Measurements from ENCODE around the gene MAP3K2. TPM values are rescaled to one million over a fixed set of nuclear protein-coding genes. Genes with fewer than 3 reads are reported as not detected.

Gene MAP3K2
- 10 to 100 TPM; 65.2 to 69.0 TPM for total RNA-seq

DNA sequence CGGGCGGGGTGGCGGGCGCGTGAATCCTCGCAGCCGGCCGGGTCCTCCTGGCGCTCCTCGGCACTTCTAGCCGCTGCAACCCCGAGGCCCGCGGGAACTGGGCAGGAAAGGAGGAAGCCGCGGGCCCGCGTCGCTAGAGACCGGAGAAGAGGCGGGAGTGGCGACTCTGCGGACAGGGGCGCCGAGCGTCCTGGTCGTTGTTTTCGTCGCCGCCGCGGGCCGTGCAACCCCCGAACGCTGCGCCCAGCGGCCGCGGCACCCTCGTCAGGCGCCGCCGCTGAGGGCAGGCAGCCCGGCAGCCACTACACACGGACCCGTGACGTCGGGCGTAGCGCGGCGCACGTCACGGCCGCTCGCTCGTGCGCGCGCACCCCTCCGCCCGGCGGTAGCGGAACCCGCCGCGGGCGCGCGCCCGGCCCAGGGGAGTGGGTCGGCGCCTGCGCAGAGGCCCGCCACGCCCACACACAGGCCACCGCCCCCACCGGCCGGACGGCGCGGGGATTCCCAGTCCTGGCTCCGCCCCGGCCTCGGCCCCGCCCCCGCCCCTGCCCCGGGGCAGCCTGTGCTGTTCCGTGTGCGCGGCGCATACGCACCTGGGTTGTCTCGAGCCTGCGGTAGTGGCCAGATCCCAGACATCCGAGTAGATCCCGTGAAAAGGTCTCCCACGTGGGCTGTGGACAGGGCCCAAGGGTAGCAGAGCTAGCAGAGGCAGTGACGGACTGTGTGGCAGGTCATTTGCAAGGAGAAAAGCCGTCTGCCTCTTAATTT, at the start of gene MAP3K2:
Gene MAP3K2 (minus strand): TSS at position 321 of the 768 bp plus-strand sequence. CDS start 44,846 bp downstream, outside the sequence.
- peak; percentile 98 for DNase-seq
- Mint-ChIP-seq H3K36me3 (peaks cover 16% of the 10 kb centered on the region), H3K9me3 (no peaks in the 10 kb centered on the region), H3K4me1 (peaks cover 53% of the 10 kb centered on the region), H3K27me3 (no peaks in the 10 kb centered on the region), H3K4me3 (peak within 1 kb of the TSS; percentile 92), H3K27ac (peak within 1 kb of the TSS; percentile 94)
- POLR2A ChIA-PET = interaction anchor here (0.6 to 1.4 kb wide), 4 partner anchors 12 to 315 kb away, joined by 3 to 5 read pairs (median 3); no protein-coding TSS in a partner anchor
- peak; percentile 79 for ATAC-seq (ENCODE audit: low read depth)

GRCh38 chr2:127437056-127437455, 49.3 kb upstream of the MAP3K2 start:
- POLR2A ChIA-PET = no interaction called here
- no peak overlapping the region for H3K4me3 Mint-ChIP-seq
- H3K4me1 Mint-ChIP-seq = no peaks in the 10 kb centered on the region
- peaks cover 4% of the 10 kb centered on the region for H3K27me3 Mint-ChIP-seq
- no peak for DNase-seq
- H3K9me3 Mint-ChIP-seq = peaks cover 4% of the 10 kb centered on the region
- no peak for ATAC-seq (ENCODE audit: low read depth)
- H3K27ac Mint-ChIP-seq = no peak overlapping the region
- H3K36me3 Mint-ChIP-seq = no peaks in the 10 kb centered on the region

DNA sequence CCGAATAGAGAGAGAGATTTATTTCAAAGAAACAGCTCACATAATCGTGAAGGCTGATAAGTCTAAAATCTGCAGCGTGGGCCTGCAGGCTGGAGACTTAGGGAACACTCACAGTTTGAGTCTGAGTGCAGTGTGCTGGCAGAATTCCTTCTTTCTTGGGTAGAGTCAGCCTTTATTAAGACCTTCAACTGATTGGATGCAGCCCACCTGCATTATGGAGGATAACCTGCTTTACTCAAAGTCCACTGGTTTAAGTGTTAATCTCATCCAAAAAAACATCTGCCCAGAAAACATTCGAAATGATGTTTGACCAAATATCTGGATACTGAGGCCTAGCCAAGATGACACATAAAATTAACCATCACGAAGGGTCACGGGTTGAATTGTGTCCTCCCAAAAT, 46.7 kb upstream of the MAP3K2 start:
- peaks cover 2% of the 10 kb centered on the region for H3K27me3 Mint-ChIP-seq
- peaks cover 2% of the 10 kb centered on the region for H3K9me3 Mint-ChIP-seq
- ATAC-seq (ENCODE audit: low read depth) (no peak), DNase-seq (no peak)
- no peaks in the 10 kb centered on the region for H3K4me1 Mint-ChIP-seq
- POLR2A ChIA-PET = no interaction called here
- no peak overlapping the region for H3K27ac Mint-ChIP-seq
- H3K4me3 Mint-ChIP-seq = no peak overlapping the region
- H3K36me3 Mint-ChIP-seq = no peaks in the 10 kb centered on the region

DNA sequence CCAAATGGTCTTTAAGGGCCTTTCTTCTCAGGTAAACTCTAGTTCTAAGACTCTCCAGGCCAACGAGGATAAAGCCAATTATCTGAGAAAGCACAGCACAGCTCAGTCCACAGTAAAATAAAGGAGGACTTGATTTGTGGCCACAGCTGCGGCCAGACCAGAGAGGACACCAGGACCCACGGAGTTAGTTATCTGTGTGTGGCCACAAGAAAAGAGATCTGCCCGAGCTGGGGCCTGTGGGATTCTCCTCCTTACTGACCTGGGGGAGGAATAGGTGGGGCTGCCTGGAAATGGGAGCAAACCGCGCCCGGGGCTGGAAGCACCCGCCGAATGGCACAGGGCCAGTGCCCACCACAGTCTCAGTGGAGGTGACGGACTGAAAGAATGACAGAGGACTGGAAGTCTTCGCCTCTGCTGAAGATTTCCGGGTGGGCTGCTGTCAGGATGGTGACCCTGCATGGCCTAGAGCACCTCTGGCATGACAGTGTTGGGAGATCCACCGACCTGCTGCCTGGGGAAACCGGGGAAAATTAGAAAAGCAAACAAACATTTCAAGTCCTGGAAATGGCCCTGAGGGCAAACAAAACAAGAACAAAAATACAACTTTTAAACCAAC, 43.7 kb upstream of the MAP3K2 start:
- POLR2A ChIA-PET = no interaction called here
- ATAC-seq (ENCODE audit: low read depth) = no peak
- no peaks in the 10 kb centered on the region for H3K9me3 Mint-ChIP-seq
- no peaks in the 10 kb centered on the region for H3K36me3 Mint-ChIP-seq
- no peak overlapping the region for H3K4me3 Mint-ChIP-seq
- no peak for DNase-seq
- no peaks in the 10 kb centered on the region for H3K4me1 Mint-ChIP-seq
- no peak overlapping the region for H3K27ac Mint-ChIP-seq
- H3K27me3 Mint-ChIP-seq = no peaks in the 10 kb centered on the region

GRCh38 chr2:127429844-127430425, 42.2 kb upstream of the MAP3K2 start:
- Mint-ChIP-seq H3K4me3 (no peak overlapping the region), H3K4me1 (no peaks in the 10 kb centered on the region)
- ATAC-seq (ENCODE audit: low read depth) = no peak

GRCh38 chr2:127429291-127429690, 41.5 kb upstream of the MAP3K2 start:
- no peak for DNase-seq
- Mint-ChIP-seq H3K27me3 (peaks cover 6% of the 10 kb centered on the region), H3K4me3 (no peak overlapping the region), H3K4me1 (no peaks in the 10 kb centered on the region), H3K9me3 (no peaks in the 10 kb centered on the region), H3K36me3 (no peaks in the 10 kb centered on the region), H3K27ac (no peak overlapping the region)
- POLR2A ChIA-PET = no interaction called here
- ATAC-seq (ENCODE audit: low read depth) = no peak

More at GRCh38 chr2:127429844-127430425, 42.2 kb upstream of the MAP3K2 start:
- H3K27me3 Mint-ChIP-seq = peaks cover 2% of the 10 kb centered on the region
- no peak overlapping the region for H3K27ac Mint-ChIP-seq
- H3K36me3 Mint-ChIP-seq = no peaks in the 10 kb centered on the region
- DNase-seq = no peak
- H3K9me3 Mint-ChIP-seq = no peaks in the 10 kb centered on the region
- POLR2A ChIA-PET = no interaction called here

DNA sequence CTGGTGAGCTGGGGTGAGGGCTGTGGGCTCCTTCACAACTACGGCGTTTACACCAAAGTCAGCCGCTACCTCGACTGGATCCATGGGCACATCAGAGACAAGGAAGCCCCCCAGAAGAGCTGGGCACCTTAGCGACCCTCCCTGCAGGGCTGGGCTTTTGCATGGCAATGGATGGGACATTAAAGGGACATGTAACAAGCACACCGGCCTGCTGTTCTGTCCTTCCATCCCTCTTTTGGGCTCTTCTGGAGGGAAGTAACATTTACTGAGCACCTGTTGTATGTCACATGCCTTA, 41.0 kb upstream of the MAP3K2 start:
- H3K27ac Mint-ChIP-seq = no peak overlapping the region
- no peaks in the 10 kb centered on the region for H3K9me3 Mint-ChIP-seq
- ATAC-seq (ENCODE audit: low read depth) = no peak
- H3K4me3 Mint-ChIP-seq = no peak overlapping the region
- H3K36me3 Mint-ChIP-seq = no peaks in the 10 kb centered on the region
- POLR2A ChIA-PET = no interaction called here
- H3K27me3 Mint-ChIP-seq = peaks cover 11% of the 10 kb centered on the region
- peaks cover 3% of the 10 kb centered on the region for H3K4me1 Mint-ChIP-seq
- no peak for DNase-seq

- H3K27me3 Mint-ChIP-seq = peaks cover 15% of the 10 kb centered on the region
- H3K27ac Mint-ChIP-seq = no peak overlapping the region
- POLR2A ChIA-PET = no interaction called here
- no peaks in the 10 kb centered on the region for H3K9me3 Mint-ChIP-seq
- no peak for ATAC-seq (ENCODE audit: low read depth)
- DNase-seq = no peak
- H3K36me3 Mint-ChIP-seq = no peaks in the 10 kb centered on the region
- H3K4me3 Mint-ChIP-seq = no peak overlapping the region
- peaks cover 3% of the 10 kb centered on the region for H3K4me1 Mint-ChIP-seq
Observed at GRCh38 chr2:127428057-127428814, 40.5 kb upstream of the MAP3K2 start.

DNA sequence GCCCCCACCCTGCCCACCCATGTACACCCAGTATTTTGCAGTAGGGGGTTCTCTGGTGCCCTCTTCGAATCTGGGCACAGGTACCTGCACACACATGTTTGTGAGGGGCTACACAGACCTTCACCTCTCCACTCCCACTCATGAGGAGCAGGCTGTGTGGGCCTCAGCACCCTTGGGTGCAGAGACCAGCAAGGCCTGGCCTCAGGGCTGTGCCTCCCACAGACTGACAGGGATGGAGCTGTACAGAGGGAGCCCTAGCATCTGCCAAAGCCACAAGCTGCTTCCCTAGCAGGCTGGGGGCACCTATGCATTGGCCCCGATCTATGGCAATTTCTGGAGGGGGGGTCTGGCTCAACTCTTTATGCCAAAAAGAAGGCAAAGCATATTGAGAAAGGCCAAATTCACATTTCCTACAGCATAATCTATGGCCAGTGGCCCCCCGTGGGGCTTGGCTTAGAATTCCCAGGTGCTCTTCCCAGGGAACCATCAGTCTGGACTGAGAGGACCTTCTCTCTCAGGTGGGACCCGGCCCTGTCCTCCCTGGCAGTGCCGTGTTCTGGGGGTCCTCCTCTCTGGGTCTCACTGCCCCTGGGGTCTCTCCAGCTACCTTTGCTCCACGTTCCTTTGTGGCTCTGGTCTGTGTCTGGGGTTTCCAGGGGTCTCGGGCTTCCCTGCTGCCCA, 39.7 kb upstream of the MAP3K2 start:
- DNase-seq (no peak), ATAC-seq (ENCODE audit: low read depth) (no peak)
- no peaks in the 10 kb centered on the region for H3K9me3 Mint-ChIP-seq
- POLR2A ChIA-PET = no interaction called here
- no peaks in the 10 kb centered on the region for H3K36me3 Mint-ChIP-seq
- H3K4me1 Mint-ChIP-seq = peaks cover 3% of the 10 kb centered on the region
- H3K27ac Mint-ChIP-seq = no peak overlapping the region
- no peak overlapping the region for H3K4me3 Mint-ChIP-seq
- peaks cover 19% of the 10 kb centered on the region for H3K27me3 Mint-ChIP-seq

- no peak for ATAC-seq (ENCODE audit: low read depth)
- POLR2A ChIA-PET = no interaction called here
- H3K36me3 Mint-ChIP-seq = no peaks in the 10 kb centered on the region
- no peak overlapping the region for H3K4me3 Mint-ChIP-seq
- H3K9me3 Mint-ChIP-seq = no peaks in the 10 kb centered on the region
- no peak for DNase-seq
- H3K27me3 Mint-ChIP-seq = peaks cover 26% of the 10 kb centered on the region
- peaks cover 4% of the 10 kb centered on the region for H3K4me1 Mint-ChIP-seq
- H3K27ac Mint-ChIP-seq = no peak overlapping the region
Observed at GRCh38 chr2:127426501-127427354, 39.0 kb upstream of the MAP3K2 start.

DNA sequence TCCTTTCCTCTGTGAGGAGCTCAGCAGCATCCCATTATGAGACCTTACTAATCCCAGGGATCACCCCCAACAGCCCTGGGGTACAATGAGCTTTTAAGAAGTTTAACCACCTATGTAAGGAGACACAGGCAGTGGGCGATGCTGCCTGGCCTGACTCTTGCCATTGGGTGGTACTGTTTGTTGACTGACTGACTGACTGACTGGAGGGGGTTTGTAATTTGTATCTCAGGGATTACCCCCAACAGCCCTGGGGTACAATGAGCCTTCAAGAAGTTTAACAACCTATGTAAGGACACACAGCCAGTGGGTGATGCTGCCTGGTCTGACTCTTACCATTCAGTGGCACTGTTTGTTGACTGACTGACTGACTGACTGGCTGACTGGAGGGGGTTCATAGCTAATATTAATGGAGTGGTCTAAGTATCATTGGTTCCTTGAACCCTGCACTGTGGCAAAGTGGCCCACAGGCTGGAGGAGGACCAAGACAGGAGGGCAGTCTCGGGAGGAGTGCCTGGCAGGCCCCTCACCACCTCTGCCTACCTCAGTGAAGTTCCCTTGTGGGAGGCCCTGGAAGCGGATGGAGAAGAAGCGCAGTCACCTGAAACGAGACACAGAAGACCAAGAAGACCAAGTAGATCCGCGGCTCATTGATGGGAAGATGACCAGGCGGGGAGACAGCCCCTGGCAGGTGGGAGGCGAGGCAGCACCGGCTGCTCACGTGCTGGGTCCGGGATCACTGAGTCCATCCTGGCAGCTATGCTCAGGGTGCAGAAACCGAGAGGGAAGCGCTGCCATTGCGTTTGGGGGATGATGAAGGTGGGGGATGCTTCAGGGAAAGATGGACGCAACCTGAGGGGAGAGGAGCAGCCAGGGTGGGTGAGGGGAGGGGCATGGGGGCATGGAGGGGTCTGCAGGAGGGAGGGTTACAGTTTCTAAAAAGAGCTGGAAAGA, 38.0 kb upstream of the MAP3K2 start:
- Mint-ChIP-seq H3K27ac (no peak overlapping the region), H3K27me3 (peaks cover 36% of the 10 kb centered on the region), H3K4me1 (peaks cover 4% of the 10 kb centered on the region), H3K4me3 (no peak overlapping the region), H3K36me3 (no peaks in the 10 kb centered on the region), H3K9me3 (no peaks in the 10 kb centered on the region)
- POLR2A ChIA-PET = no interaction called here
- DNase-seq (no peak), ATAC-seq (ENCODE audit: low read depth) (no peak)
